GM21381 (cell line): ENCODE data around the gene C2orf49.
A peak's percentile ranks its signal among the peaks of the same experiment; 100 is the strongest.
"Not testable (repeated sequence)": the region's sequence is repeated elsewhere in the genome, so short reads cannot be mapped to it uniquely, and the experiment has no call there.

Experiments used
- ATAC-seq: cut with Tn5 transposase; IDR thresholded peaks from one replicate; pipeline ENCODE4 v1.9.1; 2021; ENCODE audit warnings: mild to moderate bottlenecking, moderate library complexity; ENCODE audit not compliant: unreplicated experiment

The C2orf49 gene

DNA sequence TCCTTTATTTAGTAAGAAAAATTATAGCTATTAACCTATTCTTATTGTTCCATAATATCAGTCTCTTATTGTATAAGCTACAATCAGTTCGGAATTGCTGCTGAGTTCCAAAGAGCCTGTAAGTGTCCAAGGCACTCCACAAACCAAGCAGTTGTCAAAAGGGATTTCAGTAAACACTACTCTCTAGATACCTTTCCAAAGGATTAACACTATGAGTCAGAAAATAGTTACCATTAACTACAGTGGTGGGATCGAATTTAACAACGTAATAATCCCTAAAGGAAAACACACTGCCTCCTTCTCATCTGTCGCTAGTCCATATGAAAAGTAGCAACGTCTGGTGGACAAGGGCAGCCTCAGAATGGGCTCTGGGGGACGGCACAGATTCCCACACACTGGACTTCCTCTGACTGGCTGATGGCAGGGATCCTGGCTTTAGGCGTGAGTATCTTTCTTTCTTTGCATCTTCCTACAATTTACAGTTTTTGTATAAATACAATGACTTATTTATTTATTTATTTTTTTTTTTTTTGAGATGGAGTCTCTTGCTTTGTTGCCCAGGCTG is 16.6 kb upstream of the C2orf49 start:
- ATAC-seq: no peak

DNA sequence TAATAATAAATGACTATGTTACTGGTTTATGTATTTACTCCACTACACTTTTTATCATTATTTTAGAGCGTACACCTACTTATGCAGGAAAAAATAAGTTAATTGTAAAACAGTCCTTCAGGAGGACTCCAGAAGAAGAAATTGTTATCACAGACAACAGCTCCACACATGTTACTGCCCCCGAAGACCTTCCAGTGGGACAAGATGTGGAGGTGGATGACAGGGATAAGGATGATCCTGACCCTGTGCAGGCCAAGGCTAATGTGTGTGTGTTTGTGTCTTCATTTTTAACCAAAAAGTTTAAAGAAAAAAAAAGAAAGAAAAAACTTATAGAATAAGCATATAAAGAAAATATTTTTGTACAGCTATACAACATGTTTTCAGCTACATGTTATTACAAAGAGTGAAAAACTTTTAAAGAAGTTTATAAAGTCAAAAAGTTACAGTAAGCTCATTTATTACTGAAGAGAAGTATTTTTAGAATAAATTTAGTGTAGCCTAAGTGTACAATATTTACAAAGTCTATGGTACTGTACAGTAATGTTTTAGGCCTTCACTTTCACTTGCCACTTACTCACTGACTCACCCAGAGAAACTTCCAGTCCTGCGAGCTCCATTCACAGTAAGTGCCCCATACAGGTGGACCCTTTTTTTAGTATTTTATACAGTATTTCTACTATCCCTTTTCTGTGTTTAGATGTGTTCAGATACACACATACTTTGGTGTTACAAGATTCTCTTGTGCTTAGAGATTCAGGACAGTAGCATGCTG is 15.3 kb upstream of the C2orf49 start:
- no peak for ATAC-seq

DNA sequence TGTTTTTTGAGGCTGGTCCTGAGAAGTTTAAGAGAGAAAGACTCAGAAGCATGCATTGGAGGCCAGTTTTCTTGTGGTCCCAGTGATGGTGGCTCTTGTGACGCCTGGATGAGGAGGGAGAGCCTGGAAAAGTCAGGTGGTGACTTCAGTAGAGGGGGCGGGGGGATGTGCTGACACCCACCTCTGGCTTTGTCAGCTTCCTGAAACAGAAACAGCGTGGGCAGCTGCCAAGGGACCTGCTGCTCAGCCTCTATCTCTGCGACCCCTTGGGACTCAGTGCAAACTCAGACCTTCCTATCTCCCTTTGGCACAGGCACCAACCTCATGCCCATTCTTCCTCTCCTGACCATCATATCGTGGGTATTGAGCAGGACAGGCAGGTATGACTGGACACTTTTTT is 14.2 kb upstream of the C2orf49 start:
- ATAC-seq: no peak

DNA sequence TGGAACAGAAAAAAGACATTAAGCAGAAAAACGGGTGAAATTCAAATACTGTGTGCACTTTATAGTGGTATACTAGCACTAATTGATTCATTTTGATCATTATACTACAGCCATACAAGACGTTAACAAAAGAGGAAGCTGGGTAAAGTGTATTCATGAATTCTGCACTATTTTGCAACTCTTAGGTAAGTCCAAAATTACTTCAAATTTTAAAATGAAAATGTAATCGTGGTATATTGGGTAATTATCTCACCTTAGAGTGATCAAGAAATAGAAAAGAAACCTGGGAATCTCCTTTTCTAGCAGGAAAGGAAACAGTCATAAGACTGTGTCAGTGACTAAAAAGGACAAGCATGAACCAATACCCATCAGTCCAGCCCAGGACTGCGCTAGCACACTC is 13.2 kb upstream of the C2orf49 start:
- no peak for ATAC-seq

DNA sequence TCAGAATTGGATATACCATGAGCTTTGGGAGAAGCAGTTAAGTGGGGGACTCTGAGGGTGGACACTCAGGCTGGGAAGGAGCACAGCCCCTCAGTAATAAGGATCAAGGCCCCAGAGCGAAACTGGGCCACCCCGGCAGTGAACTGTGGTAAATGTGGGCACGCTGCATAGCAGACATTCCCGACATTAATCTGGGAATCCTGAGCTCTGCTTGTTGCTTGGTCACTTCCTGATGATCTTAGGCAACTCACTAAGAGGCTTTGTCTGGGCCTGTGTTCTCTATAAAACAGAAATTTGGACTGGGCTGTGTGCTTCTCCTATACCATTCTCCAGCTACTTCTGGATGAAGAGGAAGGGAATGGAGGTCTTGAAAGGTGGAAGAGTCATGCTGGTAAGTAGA is 12.6 kb upstream of the C2orf49 start:
- ATAC-seq: no peak

DNA sequence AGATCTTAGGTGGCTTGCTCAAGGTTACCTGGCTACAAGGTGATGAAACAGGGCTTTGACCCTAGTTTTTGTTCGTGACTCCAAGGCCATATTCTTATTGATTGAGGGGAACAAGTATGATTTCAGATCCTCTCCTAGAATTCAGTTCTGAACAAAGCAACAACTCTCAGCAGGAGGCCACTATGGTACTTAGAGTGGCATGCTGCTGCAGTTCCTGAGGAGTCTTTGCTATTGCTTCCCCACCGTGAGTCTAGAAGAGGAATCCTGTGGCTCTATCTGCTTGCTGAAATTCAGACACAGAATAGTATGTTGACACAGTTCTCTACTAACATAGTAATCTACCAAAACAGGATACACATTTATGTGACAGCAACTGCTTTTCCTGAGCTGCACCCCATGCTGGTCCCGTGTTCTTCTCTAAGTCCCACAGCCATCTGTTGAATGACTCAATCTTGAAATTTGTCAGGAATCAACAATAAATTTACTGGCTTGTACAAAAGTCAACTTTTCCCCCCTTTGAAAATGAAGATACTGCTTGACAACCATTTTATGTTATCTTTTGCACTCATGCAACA is 11.9 kb upstream of the C2orf49 start:
- ATAC-seq: no peak

DNA sequence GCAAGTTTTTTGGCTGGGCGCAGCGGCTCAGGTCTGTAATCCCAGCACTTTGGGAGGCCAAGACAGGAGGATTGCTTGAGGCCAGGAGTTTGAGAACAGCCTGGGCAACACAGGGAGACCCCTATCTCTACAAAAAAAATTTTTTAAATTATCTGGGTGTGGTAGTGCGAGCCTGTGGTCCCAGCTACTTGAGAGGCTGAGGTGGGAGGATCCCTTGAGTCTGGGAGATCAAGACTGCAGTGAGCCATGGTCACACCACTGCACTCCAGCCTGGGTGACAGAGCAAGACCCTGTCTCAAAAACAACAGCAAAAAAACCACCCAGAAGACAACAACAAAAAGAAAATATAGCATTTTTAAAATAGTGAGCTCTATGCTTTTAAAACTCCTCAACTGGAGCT is 10.1 kb upstream of the C2orf49 start:
- ATAC-seq: not testable (repeated sequence)

DNA sequence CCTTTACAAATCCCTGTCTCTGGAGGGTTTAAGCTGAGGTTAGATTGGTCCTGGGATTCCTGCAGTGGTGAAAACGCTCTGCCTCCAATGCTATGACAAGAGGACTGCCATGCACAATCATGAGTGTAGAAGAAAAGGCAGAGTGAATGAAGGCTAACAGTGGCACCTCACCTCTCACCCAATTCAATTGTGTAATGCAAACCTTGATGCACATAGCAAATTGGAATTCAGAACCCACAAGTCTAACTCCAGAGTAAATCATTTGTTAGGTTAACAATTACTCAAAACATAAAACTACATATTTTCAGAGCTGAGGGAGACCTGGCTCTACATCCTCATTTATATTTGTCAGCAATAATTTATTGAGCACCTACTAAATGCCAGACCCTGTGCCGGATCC is 9.7 kb upstream of the C2orf49 start:
- ATAC-seq: no peak

DNA sequence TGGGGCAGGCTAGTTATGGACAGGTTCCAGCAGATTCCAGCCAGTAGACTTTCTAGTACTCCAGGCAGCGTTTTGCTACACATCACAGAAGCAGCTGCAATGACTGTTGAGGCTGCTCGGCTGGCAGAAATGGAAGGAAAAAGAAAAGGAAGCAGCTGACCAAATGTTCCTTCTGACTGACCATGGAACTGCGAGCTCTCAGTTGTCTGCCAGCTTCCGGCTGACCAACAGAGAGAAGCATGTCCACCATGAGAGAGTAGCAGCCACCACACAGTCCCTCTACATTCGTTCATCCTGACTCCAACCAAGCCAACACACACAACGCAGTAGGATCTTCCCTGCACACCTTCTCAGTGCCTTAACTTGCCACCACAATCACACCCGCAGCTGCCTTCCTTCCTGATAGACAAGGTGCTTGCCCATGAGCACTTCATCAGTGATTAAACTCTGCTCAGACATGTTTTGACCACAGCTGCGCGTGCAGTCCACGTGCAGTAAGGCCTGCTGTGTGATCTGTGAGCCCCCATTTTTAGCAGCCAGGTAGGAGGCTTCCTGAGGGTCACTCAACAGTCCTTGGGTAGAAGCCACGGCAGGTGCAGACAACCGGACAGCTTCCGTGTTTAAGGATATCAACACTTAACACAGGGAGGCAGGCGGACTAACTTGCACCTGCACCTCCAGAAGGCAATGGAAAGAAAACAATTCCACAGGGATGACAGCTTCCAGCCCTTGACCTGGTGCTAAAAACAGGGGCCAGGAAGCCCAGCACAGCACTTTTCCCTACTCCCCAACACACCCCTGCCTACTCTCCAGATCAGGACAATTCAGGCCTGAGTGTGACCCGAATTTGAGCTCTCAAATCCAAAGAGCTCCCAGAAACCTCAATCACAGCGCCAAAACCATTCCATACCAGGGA is 8.8 kb upstream of the C2orf49 start:
- no peak for ATAC-seq

DNA sequence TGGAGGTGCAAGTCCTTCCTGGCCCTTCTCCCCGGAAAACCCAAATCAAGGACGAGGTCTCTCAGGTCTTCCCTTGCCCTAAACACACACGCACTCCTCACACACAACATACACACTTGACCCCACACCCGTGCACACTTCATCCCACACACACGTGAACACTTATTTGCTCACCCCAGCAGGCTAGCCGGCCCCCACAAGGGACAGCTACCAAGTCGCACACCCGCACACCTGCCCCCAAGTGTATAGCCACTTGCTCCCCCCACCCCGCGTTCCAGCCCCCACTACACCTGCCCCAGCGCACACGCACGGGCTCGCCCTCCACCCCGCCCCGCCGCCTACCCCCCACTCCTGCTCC is 8.2 kb upstream of the C2orf49 start:
- ATAC-seq: no peak

DNA sequence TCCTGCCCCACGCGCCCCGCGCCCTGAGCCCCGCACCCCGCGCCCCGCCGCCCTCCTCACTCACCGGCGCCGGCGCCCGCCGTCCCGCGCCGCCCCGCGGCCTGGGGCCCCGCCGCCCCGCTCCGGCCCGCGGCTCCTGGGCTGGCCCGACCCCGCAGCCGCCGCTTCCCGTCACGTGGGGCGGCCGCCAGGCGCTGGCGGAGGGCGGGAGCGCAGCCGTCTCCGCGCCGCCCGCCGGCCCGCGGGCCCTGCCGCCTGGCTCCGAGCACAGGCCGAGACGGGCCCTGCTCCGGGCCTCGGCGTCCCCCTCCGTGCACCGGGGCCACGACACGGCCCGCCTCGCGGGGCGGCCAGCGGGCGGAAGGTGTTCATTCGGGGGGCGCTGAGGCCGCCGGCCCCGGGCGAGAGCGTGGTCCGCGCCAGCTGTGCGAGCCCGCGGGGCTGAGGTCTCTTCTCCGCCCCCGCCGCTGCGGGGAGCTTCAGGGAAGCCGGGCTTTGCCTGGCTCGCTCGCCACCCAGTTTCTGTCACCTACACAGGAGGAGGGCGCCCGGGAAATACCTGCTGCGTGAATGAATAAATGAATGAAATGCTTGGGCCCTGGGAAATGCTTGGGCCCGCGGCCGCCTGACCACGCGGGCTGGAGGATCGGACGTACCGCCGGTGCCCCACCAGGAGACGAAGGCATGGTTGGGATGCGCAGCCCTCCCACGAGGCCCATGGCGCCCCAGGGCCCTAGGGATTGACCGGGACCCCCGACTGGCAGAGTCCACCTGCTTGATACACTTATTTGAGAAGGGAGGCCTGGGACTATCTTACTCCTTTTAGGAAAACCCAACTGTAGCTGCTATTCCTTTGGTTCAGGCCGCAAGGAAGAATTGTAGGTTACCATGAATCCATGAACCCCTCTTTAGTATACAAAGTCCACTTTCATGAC is 7.5 kb upstream of the C2orf49 start, which contains the start of gene TGFBRAP1:
TGFBRAP1 (minus strand) TSS at position 175 of the 935 bp plus-strand sequence. CDS start 21,434 bp downstream, outside the sequence.
- ATAC-seq: peak; percentile 72

DNA sequence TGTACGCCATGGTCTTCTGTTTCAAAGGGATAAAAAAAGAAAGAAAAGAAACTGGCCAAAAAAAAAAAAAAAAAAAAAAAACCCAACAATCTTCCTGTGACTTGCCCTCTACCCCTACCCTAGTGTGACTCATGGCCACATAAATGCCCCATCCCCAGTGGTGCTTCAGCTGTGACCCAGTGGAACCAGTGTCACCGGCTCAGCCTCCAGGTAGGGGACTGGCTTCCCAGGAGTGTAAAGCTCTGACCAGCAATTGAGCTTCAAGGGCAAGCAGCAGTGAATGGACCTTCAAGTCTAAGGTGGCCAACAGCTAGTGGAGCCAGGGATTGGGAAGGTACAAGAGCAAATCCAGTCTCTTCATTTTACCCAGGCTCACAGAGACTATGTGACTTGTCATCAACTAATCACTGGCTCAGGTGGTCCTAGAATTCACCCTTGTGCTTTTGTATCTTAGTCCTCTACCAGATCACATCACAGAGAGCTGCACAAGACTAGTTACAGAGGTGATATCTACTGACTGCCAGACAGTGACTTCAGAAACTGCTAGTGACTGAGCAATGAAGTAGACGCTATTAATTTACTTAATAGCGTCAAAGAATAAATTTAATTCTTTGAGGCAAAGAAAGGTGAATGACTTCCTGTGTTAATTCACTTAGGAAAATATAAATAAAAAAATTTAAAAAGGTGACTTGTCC is 6.5 kb upstream of the C2orf49 start:
- ATAC-seq: no peak

DNA sequence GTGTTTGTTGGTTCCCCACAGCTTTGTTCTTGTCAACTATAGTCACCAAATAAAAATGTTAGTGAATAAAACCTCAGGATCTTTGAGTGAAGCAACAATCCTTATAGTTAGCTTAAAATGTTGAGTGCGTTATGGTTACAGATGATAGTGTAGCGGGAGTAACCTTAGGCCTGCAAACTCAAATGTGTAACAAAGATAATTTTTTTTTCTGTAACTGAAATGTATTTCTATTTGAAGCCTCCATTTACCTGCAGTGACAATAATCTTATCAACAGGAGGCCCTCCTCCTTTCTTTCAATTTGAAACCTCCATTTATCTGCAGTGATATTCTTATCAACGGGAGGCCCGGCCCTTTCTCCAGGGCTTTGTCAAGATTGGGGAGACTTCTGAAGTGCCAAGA is 3.1 kb upstream of the C2orf49 start:
- ATAC-seq: no peak

DNA sequence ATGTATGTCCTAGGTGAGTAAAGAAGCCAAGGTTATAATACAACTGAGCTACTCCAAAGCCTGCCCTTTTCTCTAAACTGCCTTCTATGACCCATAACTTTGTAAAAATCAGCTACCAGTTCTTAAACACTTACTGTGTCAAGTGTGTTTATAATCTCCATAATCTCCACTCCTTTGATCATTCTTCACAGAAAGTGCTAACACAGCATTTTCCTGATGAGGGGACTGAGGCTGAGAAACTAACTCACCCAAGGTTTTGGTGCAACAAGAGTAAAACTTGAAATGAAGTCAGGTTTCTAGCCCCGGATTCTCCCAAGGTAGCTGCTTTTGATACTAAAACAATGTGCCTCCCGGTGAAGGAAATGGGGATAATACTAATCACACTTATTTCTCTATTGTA is 1.9 kb upstream of the C2orf49 start:
- ATAC-seq: no peak

DNA sequence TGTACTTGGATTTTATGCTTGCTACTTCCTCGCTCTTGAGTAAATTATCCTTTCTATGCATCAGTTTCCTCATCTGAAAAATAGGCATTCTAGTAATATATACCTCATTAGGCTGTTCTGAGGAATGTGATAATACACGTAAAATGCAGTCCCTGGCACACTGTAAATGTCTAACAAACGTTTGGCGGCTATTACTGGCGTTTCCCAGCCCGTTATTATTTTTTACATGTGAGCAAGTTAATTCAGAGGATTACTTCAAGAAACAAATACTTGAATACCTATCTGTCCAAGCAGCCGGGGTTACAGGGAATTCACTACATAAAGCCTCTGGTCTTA is 586 bp upstream of the C2orf49 start:
- ATAC-seq: no peak

DNA sequence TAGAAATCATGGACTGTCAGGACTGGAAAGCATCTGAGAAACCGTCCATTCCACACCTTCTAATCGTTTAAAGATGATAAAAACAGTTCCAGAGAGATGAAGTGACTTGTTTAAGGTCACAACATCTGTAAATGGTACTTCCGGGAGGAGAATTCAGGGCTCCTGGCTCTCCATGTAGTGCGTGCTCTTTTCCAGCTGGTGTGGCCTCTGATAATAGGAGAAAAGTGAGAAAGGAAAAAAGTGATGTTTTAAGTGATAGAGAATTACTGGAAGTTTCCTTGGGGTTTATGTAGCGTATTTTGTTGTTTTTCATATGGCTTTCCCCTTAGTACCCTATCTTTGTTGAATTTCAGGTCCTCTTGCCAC is 663 bp downstream of the C2orf49 start:
- ATAC-seq: peak; percentile 7

DNA sequence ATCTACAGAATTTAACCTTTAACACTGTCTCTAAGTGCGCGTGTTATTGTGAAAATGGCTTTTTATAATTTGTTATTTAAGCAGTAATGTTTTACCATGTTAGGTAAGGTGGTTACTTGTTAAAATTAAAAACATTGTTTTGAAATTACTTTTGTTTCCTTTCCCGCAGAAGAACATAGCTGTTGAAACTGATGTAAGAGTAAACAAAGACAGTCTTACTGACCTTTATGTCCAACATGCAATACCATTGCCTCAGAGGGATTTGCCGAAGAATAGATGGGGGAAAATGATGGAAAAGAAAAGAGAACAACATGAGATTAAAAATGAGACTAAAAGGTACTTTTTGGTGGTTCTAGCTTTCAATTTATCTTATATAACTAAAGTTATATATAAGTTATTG is 2.1 kb downstream of the C2orf49 start:
- ATAC-seq: no peak

DNA sequence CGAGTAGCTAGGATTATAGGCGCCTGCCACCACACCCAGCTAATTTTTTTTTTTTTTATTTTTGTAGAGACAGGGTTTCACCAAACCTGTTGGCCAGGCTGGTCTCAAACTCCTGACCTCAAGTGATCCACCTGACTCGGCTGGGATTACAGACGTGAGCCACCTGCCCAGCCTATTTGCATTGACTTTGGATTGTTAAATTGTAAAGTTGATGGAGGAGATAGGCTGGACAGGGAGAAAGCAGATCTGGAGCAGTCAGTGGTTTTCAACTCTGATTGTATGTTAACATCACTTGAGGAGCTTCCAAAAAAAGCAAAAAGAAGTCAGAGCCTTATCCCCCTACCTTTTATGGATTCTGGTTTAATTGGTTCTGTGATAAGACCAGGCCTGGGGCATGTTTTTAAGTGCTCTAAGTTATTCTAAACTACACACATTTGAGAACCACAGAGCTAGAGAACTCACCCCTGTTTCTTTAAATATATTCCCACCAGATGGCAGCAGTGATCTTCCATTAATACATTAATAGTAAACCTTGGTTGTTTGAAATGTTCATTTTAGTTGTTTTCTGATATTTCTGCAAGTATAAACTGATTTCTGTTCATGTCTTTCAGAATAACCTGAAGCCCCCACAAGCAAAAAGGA is 7.5 kb downstream of the C2orf49 start:
- ATAC-seq: no peak

DNA sequence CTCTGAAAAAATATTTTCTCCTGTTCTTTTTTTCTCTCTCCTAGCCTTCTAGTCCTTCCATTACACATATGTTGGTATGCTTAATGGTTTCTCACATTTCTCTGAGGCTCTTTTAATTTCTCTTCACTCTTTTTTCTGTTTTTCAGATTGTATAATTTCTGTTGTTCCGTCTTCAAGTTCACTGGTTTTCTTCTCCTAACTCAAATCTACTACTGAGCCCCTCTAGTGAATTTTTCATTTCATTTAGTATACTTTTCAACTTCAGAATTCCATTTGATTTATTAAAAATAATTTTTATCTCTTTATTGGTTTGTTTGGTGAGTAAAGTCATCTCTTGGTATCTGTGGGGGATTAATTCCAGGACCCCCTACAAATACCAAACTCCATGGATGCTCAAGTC is 19.8 kb downstream of the C2orf49 start:
- ATAC-seq: no peak
